SK-N-SH treated with all-trans-retinoic acid at 6 μM for 48 hours (cell line): ENCODE data around the gene TMED7.

Experiments
- CREB5 ChIP-seq: fragments of 250-450 bp; sonication (Bioruptor Pico); IDR thresholded peaks from 2 replicates; pipeline ENCODE4 v1.5.1; 2020; ENCODE audit warnings: low read depth, mild to moderate bottlenecking, moderate library complexity
- ISL1 ChIP-seq: fragments of 250-450 bp; sonication (Bioruptor Pico); IDR thresholded peaks from 2 replicates; pipeline ENCODE4 v2.1.2; 2022; ENCODE audit warnings: mild to moderate bottlenecking, moderate library complexity
- OSR1 ChIP-seq: fragments of 250-450 bp; sonication (Bioruptor Pico); IDR thresholded peaks from 2 replicates; pipeline ENCODE4 v1.8.0; 2022; ENCODE audit warnings: moderate library complexity, mild to moderate bottlenecking, inconsistent platforms
- PATZ1 ChIP-seq: fragments of 250-450 bp; sonication (Bioruptor Pico); IDR thresholded peaks from 2 replicates; pipeline ENCODE4 v1.8.0; 2020; ENCODE audit warnings: mild to moderate bottlenecking, moderate library complexity, borderline replicate concordance
- RARB ChIP-seq: fragments of 250-450 bp; sonication (Bioruptor Pico); IDR thresholded peaks from 2 replicates; pipeline ENCODE4 v1.8.0; 2021; ENCODE audit warnings: mild to moderate bottlenecking, moderate library complexity
- ZNF8 ChIP-seq: fragments of 450-650 bp; formaldehyde crosslinking; IDR thresholded peaks from 2 replicates; pipeline ENCODE4 v1.5.0; 2020; ENCODE audit warnings: mild to moderate bottlenecking, moderate library complexity

GRCh38 chr5:115599502-115599901 is 26.3 kb downstream of the TMED7 start:
- TF ChIP-seq ISL1 (CRISPR knock-in tag) (no peak), RARB (no peak), OSR1 (CRISPR knock-in tag) (no peak), ZNF8 (CRISPR knock-in tag) (no peak), CREB5 (CRISPR knock-in tag) (no peak), PATZ1 (no peak)
